K562 (cell line): ENCODE data around the gene COL9A2. TPM values are rescaled to one million over a fixed set of nuclear protein-coding genes. Genes with fewer than 3 reads are reported as not detected.

Experiments
- CCAR2 ChIP-seq: fragments of 200-400 bp; formaldehyde crosslinking; IDR thresholded peaks from 2 replicates; pipeline ENCODE4 v1.6.1; 2017; ENCODE audit warnings: mild to moderate bottlenecking, low read depth, low read length
- DACH1 ChIP-seq: fragments of 450-650 bp; IDR thresholded peaks from 2 replicates; pipeline ENCODE4 v1.6.1; 2018; ENCODE audit not compliant: partially characterized antibody
- ELF2 ChIP-seq: fragments of 250-450 bp; sonication (Bioruptor Pico); IDR thresholded peaks from 2 replicates; pipeline ENCODE4 v1.5.0; 2021; ENCODE audit warnings: mild to moderate bottlenecking
- FUS ChIP-seq: fragments of 200-400 bp; formaldehyde crosslinking; optimal IDR thresholded peaks from 2 replicates; pipeline ENCODE3; 2017; ENCODE audit warnings: low read depth, low read length
- ILK ChIP-seq: fragments of 450-650 bp; IDR thresholded peaks from 2 replicates; pipeline ENCODE4 v1.6.1; 2016; ENCODE audit warnings: missing genetic modification characterization, low read depth, mild to moderate bottlenecking, missing compliant biosample characterization, moderate library complexity, borderline replicate concordance
- JUNB ChIP-seq: fragments of 450-650 bp; formaldehyde crosslinking; conservative IDR thresholded peaks from 2 replicates; pipeline ENCODE4 v1.4.0; 2020; ENCODE audit warnings: mild to moderate bottlenecking
- NR2C1 ChIP-seq, 2 experiments: fragments of 450-650 bp; IDR thresholded peaks; 2 replicates each; pipeline ENCODE4 v1.6.1; 2017; ENCODE audit warnings: mild to moderate bottlenecking in 2 of 2, antibody characterized with exemption in 1 of 2, inconsistent platforms in 1 of 2, missing compliant biosample characterization in 1 of 2, missing genetic modification characterization in 1 of 2
- POLR2A ChIP-seq: fragments of 450-650 bp; conservative IDR thresholded peaks from 2 replicates; pipeline ENCODE4 v1.6.1; 2016
- PRMT5 ChIP-seq: sonication (generic); formaldehyde crosslinking; IDR thresholded peaks from 2 replicates; pipeline ENCODE4 v1.5.0; 2020; ENCODE audit warnings: missing genetic modification reagents
- SLC30A9 ChIP-seq: fragments of 250-450 bp; sonication (Bioruptor Pico); IDR thresholded peaks from 2 replicates; pipeline ENCODE4 v1.8.0; 2022; ENCODE audit warnings: mild to moderate bottlenecking, moderate library complexity
- ZNF3 ChIP-seq: fragments of 250-450 bp; sonication (Bioruptor Pico); IDR thresholded peaks from 2 replicates; pipeline ENCODE4 v1.5.0; 2021; ENCODE audit warnings: mild to moderate bottlenecking, moderate library complexity
- polyA plus RNA-seq, 8 experiments: library from polyadenylated mRNA; depleted of rRNA in 4 of 8; stranded (reverse) in 5 of 8; unstranded in 3 of 8; fragments of >200 nt; fragmentation: Nextera tagmentation in 2 of 8; fragmentation: Illumina TruSeq in 1 of 8; extraction: Ambion mirVana in 2 of 8; extraction: Trizol in 1 of 8; gene quantifications; 2 replicates each; pipeline versions ENCODE4 v1.2.1 to v1.2.3, GENCODE V29; 2011 to 2014; ENCODE audit warnings: inconsistent platforms in 1 of 8, missing spikeins in 1 of 8
- total RNA-seq, 7 experiments: library from RNA; depleted of rRNA in 6 of 7; stranded (reverse); fragments of >200 nt in 6 of 7; fragmentation: Illumina TruSeq in 2 of 7; extraction: Trizol in 2 of 7; gene quantifications; 2 replicates each; pipeline versions ENCODE4 v1.2.1 to v1.2.3, GENCODE V29; 2011 to 2021; ENCODE audit warnings: low replicate concordance in 1 of 7
- TF ChIP-seq, protein P1 (sequence below), 2 experiments: fragments of 450-650 bp; formaldehyde crosslinking in 1 of 2; IDR thresholded peaks; 2 replicates each; pipeline versions ENCODE4 v1.4.0 to v1.6.1; 2014 to 2020; ENCODE audit warnings: mild to moderate bottlenecking in 2 of 2, borderline replicate concordance in 1 of 2, low read depth in 1 of 2
- TF ChIP-seq, protein P2 (sequence below): fragments of 450-650 bp; IDR thresholded peaks from 2 replicates; pipeline ENCODE4 v1.6.1; 2017; ENCODE audit warnings: antibody characterized with exemption, mild to moderate bottlenecking

COL9A2 gene
- total and polyA plus RNA-seq, 9 of the 15 experiments (the other 6 are each of a cell fraction or from before 2014, with no cell fraction given), result 0.03 to 2.2 (median 0.31) TPM

DNA sequence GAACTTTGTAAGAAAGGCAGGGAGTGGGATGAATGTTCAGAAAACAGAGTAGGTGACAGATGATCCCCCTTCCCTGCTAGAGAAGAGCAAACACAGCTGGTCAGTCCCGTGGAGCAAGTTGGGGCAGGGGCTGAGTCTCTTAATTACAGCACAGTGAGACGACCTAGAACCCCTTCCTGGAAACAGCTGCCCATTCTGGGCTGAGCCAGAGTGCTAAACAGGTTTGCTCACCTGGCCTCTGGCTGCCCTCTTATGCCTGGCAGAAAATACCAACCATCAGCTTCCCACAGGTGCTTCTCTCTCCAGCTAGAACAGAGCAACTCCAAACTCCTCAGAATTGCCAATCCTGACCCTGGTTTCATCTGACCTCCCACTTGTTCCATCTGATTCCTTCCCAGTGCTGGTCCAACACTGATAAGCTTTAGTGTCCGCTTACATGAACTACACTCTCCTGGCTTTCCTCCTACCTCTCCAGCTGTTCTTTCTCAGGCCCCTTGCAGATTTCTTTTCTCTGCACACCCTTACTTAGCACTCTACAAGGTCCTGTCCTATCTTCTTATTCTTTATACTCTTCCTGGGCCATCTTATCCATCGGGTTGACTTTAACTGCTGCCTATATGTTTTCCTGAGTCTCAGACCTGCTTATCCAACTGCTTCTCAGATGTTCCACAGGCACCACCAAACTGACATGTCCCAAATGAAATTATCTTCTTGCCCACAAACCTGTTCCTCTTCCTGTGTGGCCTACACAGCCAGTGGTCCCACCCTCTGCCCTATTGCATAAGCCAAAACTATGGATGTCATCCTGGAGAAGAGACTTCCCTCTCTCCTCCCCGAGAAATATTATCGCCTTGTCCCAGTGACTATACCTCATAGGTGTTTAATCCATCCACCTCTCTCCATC lies 22.6 kb upstream of the COL9A2 start (continued):
- TF ChIP-seq, protein P1, sequence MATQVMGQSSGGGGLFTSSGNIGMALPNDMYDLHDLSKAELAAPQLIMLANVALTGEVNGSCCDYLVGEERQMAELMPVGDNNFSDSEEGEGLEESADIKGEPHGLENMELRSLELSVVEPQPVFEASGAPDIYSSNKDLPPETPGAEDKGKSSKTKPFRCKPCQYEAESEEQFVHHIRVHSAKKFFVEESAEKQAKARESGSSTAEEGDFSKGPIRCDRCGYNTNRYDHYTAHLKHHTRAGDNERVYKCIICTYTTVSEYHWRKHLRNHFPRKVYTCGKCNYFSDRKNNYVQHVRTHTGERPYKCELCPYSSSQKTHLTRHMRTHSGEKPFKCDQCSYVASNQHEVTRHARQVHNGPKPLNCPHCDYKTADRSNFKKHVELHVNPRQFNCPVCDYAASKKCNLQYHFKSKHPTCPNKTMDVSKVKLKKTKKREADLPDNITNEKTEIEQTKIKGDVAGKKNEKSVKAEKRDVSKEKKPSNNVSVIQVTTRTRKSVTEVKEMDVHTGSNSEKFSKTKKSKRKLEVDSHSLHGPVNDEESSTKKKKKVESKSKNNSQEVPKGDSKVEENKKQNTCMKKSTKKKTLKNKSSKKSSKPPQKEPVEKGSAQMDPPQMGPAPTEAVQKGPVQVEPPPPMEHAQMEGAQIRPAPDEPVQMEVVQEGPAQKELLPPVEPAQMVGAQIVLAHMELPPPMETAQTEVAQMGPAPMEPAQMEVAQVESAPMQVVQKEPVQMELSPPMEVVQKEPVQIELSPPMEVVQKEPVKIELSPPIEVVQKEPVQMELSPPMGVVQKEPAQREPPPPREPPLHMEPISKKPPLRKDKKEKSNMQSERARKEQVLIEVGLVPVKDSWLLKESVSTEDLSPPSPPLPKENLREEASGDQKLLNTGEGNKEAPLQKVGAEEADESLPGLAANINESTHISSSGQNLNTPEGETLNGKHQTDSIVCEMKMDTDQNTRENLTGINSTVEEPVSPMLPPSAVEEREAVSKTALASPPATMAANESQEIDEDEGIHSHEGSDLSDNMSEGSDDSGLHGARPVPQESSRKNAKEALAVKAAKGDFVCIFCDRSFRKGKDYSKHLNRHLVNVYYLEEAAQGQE (IDR thresholded peaks at IDR 0.05; ENCODE audit: borderline replicate concordance), result no peak
- TF ChIP-seq, protein P1 (CRISPR knock-in tag; IDR thresholded peaks at IDR 0.05; ENCODE audit: low read depth), result no peak
- no peak for TF ChIP-seq ELF2 (CRISPR knock-in tag)
- no peak for TF ChIP-seq NR2C1 (IDR thresholded peaks at IDR 0.05)
- 0 out of 2 replicates have a peak, but pooled peaks have one; percentile 20 for TF ChIP-seq NR2C1 (tag; IDR thresholded peaks at IDR 0.05)
- TF ChIP-seq ILK (tag), result no peak
- no peak for TF ChIP-seq SLC30A9 (CRISPR knock-in tag)
- TF ChIP-seq CCAR2, result no peak
- TF ChIP-seq POLR2A, result no peak
- TF ChIP-seq, protein P2, sequence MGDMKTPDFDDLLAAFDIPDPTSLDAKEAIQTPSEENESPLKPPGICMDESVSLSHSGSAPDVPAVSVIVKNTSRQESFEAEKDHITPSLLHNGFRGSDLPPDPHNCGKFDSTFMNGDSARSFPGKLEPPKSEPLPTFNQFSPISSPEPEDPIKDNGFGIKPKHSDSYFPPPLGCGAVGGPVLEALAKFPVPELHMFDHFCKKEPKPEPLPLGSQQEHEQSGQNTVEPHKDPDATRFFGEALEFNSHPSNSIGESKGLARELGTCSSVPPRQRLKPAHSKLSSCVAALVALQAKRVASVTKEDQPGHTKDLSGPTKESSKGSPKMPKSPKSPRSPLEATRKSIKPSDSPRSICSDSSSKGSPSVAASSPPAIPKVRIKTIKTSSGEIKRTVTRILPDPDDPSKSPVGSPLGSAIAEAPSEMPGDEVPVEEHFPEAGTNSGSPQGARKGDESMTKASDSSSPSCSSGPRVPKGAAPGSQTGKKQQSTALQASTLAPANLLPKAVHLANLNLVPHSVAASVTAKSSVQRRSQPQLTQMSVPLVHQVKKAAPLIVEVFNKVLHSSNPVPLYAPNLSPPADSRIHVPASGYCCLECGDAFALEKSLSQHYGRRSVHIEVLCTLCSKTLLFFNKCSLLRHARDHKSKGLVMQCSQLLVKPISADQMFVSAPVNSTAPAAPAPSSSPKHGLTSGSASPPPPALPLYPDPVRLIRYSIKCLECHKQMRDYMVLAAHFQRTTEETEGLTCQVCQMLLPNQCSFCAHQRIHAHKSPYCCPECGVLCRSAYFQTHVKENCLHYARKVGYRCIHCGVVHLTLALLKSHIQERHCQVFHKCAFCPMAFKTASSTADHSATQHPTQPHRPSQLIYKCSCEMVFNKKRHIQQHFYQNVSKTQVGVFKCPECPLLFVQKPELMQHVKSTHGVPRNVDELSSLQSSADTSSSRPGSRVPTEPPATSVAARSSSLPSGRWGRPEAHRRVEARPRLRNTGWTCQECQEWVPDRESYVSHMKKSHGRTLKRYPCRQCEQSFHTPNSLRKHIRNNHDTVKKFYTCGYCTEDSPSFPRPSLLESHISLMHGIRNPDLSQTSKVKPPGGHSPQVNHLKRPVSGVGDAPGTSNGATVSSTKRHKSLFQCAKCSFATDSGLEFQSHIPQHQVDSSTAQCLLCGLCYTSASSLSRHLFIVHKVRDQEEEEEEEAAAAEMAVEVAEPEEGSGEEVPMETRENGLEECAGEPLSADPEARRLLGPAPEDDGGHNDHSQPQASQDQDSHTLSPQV, result no peak
- no peak for TF ChIP-seq FUS
- no peak for TF ChIP-seq JUNB (CRISPR knock-in tag)
- no peak for TF ChIP-seq ZNF3 (CRISPR knock-in tag)
- peak; percentile 82 for TF ChIP-seq DACH1
- TF ChIP-seq PRMT5 (CRISPR knock-in tag), result no peak
